D721Med (cell line): ENCODE results near the gene FTH1.
"Not testable (repeated sequence)": the region's sequence is repeated elsewhere in the genome, so short reads cannot be mapped to it uniquely, and the experiment has no call there.

Experiments
- DNase-seq: peaks from one replicate; pipeline ENCODE4 v3.0.0; 2011; ENCODE audit warnings: low spot score; ENCODE audit not compliant: insufficient read length
- FAIRE-seq: peaks from 2 replicates; lab custom pipeline; 2011; peaks lifted over from hg19 to GRCh38; lab: Jason Lieb, UNC
- TF ChIP-seq, protein P1 (sequence below): IDR thresholded peaks from 2 replicates; pipeline ENCODE4 v1.5.1; 2012; ENCODE audit warnings: mild to moderate bottlenecking, control low read depth; ENCODE audit not compliant: insufficient read depth; ENCODE audit errors: missing control alignments

Gene FTH1

DNA sequence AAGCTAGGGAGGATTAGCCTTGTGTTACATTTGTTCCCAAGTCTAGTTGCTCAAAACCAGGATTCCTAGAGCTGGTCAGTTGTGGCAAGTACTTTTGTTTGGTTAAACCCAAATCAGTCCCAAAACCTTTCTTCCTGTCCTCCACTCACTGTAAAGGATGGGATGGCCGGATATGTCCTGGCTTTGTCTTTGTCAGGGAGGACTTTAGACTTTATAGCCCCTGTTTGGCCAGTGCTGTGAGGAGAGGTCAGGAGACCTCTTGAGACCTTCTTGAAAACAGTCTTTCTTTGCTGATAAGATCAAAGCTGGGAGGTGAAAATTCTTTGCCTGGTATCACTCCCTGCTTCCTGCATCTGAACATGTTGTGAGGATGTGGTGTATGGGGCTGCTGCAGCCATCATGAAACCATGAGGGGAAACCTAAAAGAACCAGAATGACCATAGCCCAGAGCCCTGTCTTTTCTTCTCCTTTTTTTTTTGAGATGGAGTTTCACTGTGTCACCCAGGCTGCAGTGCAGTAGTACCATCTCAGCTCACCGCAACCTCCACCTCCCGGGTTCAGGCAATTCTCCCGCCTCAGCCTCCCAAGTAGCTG, 43.6 kb upstream of the FTH1 start:
- TF ChIP-seq, protein P1, sequence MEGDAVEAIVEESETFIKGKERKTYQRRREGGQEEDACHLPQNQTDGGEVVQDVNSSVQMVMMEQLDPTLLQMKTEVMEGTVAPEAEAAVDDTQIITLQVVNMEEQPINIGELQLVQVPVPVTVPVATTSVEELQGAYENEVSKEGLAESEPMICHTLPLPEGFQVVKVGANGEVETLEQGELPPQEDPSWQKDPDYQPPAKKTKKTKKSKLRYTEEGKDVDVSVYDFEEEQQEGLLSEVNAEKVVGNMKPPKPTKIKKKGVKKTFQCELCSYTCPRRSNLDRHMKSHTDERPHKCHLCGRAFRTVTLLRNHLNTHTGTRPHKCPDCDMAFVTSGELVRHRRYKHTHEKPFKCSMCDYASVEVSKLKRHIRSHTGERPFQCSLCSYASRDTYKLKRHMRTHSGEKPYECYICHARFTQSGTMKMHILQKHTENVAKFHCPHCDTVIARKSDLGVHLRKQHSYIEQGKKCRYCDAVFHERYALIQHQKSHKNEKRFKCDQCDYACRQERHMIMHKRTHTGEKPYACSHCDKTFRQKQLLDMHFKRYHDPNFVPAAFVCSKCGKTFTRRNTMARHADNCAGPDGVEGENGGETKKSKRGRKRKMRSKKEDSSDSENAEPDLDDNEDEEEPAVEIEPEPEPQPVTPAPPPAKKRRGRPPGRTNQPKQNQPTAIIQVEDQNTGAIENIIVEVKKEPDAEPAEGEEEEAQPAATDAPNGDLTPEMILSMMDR = no peak
- FAIRE-seq (no peak), DNase-seq (no peak)

DNA sequence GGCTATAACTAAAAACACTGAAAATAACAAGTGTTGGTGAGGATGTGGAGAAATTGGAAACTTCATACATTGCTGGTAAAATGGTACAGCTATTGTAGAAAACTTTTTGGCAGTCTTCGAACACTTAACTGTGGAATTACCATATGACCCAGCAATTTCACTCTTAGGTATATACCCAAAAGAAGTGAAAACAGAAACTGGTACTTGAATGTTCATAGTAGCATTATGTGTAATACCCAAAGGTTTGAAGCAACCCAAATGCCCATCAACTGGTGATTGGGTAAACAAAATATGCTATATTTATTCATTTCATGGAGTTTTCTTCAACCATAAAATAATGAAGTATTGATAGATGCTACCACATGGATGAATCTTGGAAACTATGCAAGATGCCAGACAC, 40.8 kb upstream of the FTH1 start:
- no peak for FAIRE-seq

GRCh38 chr11:62004473-62004872, 37.0 kb upstream of the FTH1 start:
- DNase-seq (no peak), FAIRE-seq (no peak)
- TF ChIP-seq, protein P1 = no peak

More for the DNA sequence above, 40.8 kb upstream of the FTH1 start:
- TF ChIP-seq, protein P1 = no peak
- no peak for DNase-seq

- not testable (repeated sequence) for DNase-seq, FAIRE-seq
Observed at GRCh38 chr11:62002283-62002682, 34.8 kb upstream of the FTH1 start.

- FAIRE-seq (no peak), DNase-seq (no peak)
- TF ChIP-seq, protein P1 = no peak
Observed at GRCh38 chr11:62001450-62002191, 34.2 kb upstream of the FTH1 start.

DNA sequence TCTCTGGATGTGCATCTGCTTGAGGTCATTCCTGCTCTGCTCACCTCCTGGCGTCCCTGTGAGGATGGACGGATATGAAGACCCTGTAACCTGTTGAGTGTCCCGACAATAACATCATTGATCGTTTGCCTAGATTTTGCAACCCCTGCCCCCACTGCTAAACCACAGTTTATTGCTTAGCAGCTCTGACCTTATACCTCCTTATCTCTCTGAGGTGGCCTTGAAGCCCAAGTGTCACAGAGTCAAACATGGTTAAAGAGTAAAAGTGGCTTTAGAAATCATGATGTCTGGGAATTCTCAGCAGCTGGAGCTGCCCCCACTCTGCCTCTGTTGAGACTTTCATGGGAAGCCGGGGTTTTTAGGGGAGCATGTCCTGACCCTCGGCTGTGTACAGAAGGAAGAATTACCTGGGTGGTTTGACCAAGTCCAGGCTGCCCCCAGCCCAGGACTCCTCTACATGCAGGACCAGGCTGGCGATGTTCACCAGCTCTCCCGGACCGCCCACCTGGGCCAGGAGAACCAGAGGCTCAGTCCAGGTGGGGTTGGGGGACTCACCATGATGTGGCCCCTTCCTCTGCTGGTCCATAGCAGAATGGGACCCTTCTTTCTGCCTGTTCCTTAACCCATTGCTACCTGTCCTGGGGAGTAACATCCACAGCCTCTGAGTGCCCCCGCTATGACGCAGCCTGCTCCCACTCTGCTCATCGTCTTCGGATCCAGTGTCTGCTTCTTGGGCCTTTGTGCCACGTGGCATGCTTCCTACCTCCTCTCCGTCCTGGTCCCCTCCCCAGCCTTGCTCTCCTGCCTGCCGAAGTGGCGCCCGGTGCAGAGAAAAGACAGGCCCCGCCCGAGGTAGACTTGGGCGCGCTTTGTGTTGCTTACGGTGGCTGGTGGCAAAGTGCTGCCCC, 33.4 kb upstream of the FTH1 start:
- TF ChIP-seq, protein P1 = no peak
- DNase-seq (no peak), FAIRE-seq (no peak)
